CD14-positive monocyte (primary cell): ENCODE results near the gene IL1RAPL1. TPM values are rescaled to one million over a fixed set of nuclear protein-coding genes. Genes with fewer than 3 reads are reported as not detected.

Experiments used
- DNase-seq, 3 donors: peaks; one replicate each; pipeline ENCODE4 v3.0.0-alpha.2; 2011 to 2022
- H2AFZ ChIP-seq: 2 replicates; pipeline ENCODE4 v1.6.0; 2012; ENCODE audit warnings: mild to moderate bottlenecking, low read depth, low read length, inconsistent platforms; ENCODE audit not compliant: insufficient read depth, poor library complexity, severe bottlenecking
- H3K27ac ChIP-seq, 2 donors: 1 replicate in 1 of 2; 2 replicates in 1 of 2; pipeline ENCODE4 v1.5.1; 2012 to 2013; ENCODE audit warnings: low read length in 2 of 2, control low read depth in 1 of 2, inconsistent platforms in 1 of 2, low read depth in 1 of 2, mild to moderate bottlenecking in 1 of 2
- H3K27me3 ChIP-seq, 2 donors: one replicate each; pipeline versions ENCODE4 v1.6.0 to v1.6.1; 2011 to 2013; ENCODE audit warnings: low read length in 2 of 2; ENCODE audit not compliant: control insufficient read depth in 2 of 2, insufficient read depth in 2 of 2
- H3K36me3 ChIP-seq, 2 donors: replicated peaks in 1 of 2; 1 replicate in 1 of 2; 2 replicates in 1 of 2; pipeline versions ENCODE4 v1.5.1 to v1.6.1; 2012 to 2013; ENCODE audit warnings: low read length in 2 of 2, control low read depth in 1 of 2, inconsistent platforms in 1 of 2, mild to moderate bottlenecking in 1 of 2; ENCODE audit not compliant: insufficient read depth in 2 of 2, control insufficient read depth in 1 of 2
- H3K4me1 ChIP-seq, 2 donors: 1 replicate in 1 of 2; 2 replicates in 1 of 2; pipeline versions ENCODE4 v1.5.1 to v1.6.1; 2012 to 2013; ENCODE audit warnings: low read length in 2 of 2, control low read depth in 1 of 2, inconsistent platforms in 1 of 2, mild to moderate bottlenecking in 1 of 2, moderate library complexity in 1 of 2; ENCODE audit not compliant: insufficient read depth in 2 of 2, control insufficient read depth in 1 of 2
- H3K4me2 ChIP-seq: replicated peaks from 2 replicates; pipeline ENCODE3; 2012; ENCODE audit warnings: low read length, moderate library complexity, mild to moderate bottlenecking; ENCODE audit not compliant: poor library complexity, severe bottlenecking; ENCODE audit errors: extremely low read depth
- H3K4me3 ChIP-seq, 3 experiments: fragments of 200-600 bp in 1 of 3; sonication (generic) in 1 of 3; replicated peaks in 1 of 3; 1 replicate in 2 of 3; 2 replicates in 1 of 3; pipeline ENCODE4 v1.5.1; 2011 to 2013; ENCODE audit warnings: low read length in 3 of 3, mild to moderate bottlenecking in 3 of 3, control low read depth in 2 of 3, low read depth in 2 of 3, inconsistent platforms in 1 of 3, moderate library complexity in 1 of 3
- H3K79me2 ChIP-seq: 2 replicates; pipeline ENCODE4 v1.6.0; 2012; ENCODE audit warnings: mild to moderate bottlenecking, control low read depth, inconsistent platforms, low read length, moderate library complexity; ENCODE audit not compliant: insufficient read depth
- H3K9ac ChIP-seq: 2 replicates; pipeline ENCODE4 v1.6.0; 2017; ENCODE audit warnings: low read length, mild to moderate bottlenecking; ENCODE audit not compliant: insufficient read depth, poor library complexity, severe bottlenecking
- H3K9me3 ChIP-seq, 2 donors: replicated peaks in 1 of 2; 1 replicate in 1 of 2; 2 replicates in 1 of 2; pipeline versions ENCODE4 v1.5.1 to v1.6.1; 2012 to 2013; ENCODE audit warnings: low read length in 2 of 2, control low read depth in 1 of 2; ENCODE audit not compliant: control insufficient read depth in 1 of 2, insufficient read depth in 1 of 2
- H4K20me1 ChIP-seq: 2 replicates; pipeline ENCODE4 v1.6.0; 2012; ENCODE audit warnings: mild to moderate bottlenecking, low read length, control low read depth, moderate library complexity; ENCODE audit not compliant: insufficient read depth
- H3K27ac Mint-ChIP-seq, 7 donors: one replicate each; pipeline ENCODE4 v1.8.0; 2020; ENCODE audit warnings: mild to moderate bottlenecking in 7 of 7, mixed read lengths in 7 of 7, moderate library complexity in 6 of 7, inconsistent platforms in 2 of 7
- H3K27me3 Mint-ChIP-seq, 3 donors: one replicate each; pipeline ENCODE4 v1.8.0; 2021 to 2022; ENCODE audit warnings: low read depth in 3 of 3, mild to moderate bottlenecking in 3 of 3, mixed read lengths in 3 of 3, moderate library complexity in 3 of 3, inconsistent platforms in 1 of 3
- H3K36me3 Mint-ChIP-seq, 2 donors: one replicate each; pipeline ENCODE4 v1.8.0; 2020; ENCODE audit warnings: mixed read lengths in 2 of 2, inconsistent platforms in 1 of 2, mild to moderate bottlenecking in 1 of 2
- H3K4me1 Mint-ChIP-seq: one replicate; pipeline ENCODE4 v1.8.0; 2020; ENCODE audit warnings: mild to moderate bottlenecking, mixed read lengths
- H3K4me3 Mint-ChIP-seq, 2 donors: one replicate each; pipeline ENCODE4 v1.8.0; 2020; ENCODE audit warnings: mild to moderate bottlenecking in 2 of 2, mixed read lengths in 2 of 2, moderate library complexity in 1 of 2
- H3K9me3 Mint-ChIP-seq, 7 donors: one replicate each; pipeline ENCODE4 v1.8.0; 2020 to 2022; ENCODE audit warnings: mixed read lengths in 7 of 7, mild to moderate bottlenecking in 6 of 7, moderate library complexity in 6 of 7, inconsistent platforms in 2 of 7
- WGBS: methylation state at CpG from one replicate; pipeline ENCODE4 v1.1.5; 2013; ENCODE audit warnings: missing lambda C conversion rate; ENCODE audit not compliant: insufficient coverage; 5-methylcytosine and 5-hydroxymethylcytosine counted together
- intact Hi-C, 2 donors: fragments of 100-400 bp; cut with micrococcal nuclease; formaldehyde crosslinking; loops; one replicate each; pipeline versions ENCODE4 v1.15.0 to v1.15.1; 2023
- polyA plus RNA-seq, 3 donors: library from polyadenylated mRNA; depleted of rRNA in 1 of 3; unstranded in 2 of 3; stranded (reverse) in 1 of 3; fragments of 300-500 nt in 2 of 3; fragments of >200 nt in 1 of 3; fragmentation: Illumina TruSeq in 2 of 3; gene quantifications; 1 replicate in 2 of 3; 2 replicates in 1 of 3; pipeline ENCODE4 v1.2.3, GENCODE V29; 2012 to 2021
- TF ChIP-seq, protein P1 (sequence below): fragments of 200-600 bp; IDR thresholded peaks from one replicate; pipeline ENCODE4 v1.8.0; 2022; ENCODE audit warnings: antibody characterized with exemption, mild to moderate bottlenecking

Gene IL1RAPL1
- polyA plus RNA-seq, 3 donors, result not detected

DNA sequence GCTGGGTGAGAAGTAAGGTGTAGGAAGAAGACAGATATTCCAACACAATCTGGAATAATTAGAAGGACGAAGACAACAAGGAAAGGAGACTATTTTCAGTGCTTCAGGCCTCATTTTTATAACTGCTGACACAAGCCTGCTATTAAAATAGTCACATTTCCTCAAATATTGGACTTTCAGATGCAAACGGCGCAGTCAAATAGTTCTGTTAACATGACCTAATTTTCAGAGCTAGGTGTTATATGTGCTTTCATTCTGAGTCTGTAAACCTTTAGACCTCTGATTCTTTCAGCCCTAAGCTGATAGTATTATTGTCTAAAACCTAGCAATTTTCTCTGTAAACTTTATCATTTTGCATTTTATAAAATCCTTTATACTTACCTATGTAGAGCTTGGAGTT, 261.5 kb downstream of the IL1RAPL1 start:
- Mint-ChIP-seq H3K36me3 (no peaks in the 10 kb centered on the region), H3K4me3 (no peak overlapping the region), H3K27me3 (no peaks in the 10 kb centered on the region), H3K4me1 (no peaks in the 10 kb centered on the region), H3K27ac (no peak overlapping the region), H3K9me3 (peaks cover 0 to 1% (median 0%) of the 10 kb centered on the region in 7 donors)
- WGBS, result no CpG with 5 or more reads among the region's 3 CpGs
- DNase-seq, result no peak
- Histone ChIP-seq H3K4me2 (no peak overlapping the region), H2AFZ (no peak overlapping the region), H3K36me3 (no peaks in the 10 kb centered on the region), H3K27me3 (no peaks in the 10 kb centered on the region), H3K9me3 (no peaks in the 10 kb centered on the region), H3K79me2 (no peaks in the 10 kb centered on the region), H3K27ac (no peak overlapping the region), H4K20me1 (no peaks in the 10 kb centered on the region), H3K4me3 (no peak overlapping the region), H3K9ac (no peak overlapping the region), H3K4me1 (no peaks in the 10 kb centered on the region)
- TF ChIP-seq, protein P1, sequence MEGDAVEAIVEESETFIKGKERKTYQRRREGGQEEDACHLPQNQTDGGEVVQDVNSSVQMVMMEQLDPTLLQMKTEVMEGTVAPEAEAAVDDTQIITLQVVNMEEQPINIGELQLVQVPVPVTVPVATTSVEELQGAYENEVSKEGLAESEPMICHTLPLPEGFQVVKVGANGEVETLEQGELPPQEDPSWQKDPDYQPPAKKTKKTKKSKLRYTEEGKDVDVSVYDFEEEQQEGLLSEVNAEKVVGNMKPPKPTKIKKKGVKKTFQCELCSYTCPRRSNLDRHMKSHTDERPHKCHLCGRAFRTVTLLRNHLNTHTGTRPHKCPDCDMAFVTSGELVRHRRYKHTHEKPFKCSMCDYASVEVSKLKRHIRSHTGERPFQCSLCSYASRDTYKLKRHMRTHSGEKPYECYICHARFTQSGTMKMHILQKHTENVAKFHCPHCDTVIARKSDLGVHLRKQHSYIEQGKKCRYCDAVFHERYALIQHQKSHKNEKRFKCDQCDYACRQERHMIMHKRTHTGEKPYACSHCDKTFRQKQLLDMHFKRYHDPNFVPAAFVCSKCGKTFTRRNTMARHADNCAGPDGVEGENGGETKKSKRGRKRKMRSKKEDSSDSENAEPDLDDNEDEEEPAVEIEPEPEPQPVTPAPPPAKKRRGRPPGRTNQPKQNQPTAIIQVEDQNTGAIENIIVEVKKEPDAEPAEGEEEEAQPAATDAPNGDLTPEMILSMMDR, result no peak
- intact Hi-C loops, result no loop called here

DNA sequence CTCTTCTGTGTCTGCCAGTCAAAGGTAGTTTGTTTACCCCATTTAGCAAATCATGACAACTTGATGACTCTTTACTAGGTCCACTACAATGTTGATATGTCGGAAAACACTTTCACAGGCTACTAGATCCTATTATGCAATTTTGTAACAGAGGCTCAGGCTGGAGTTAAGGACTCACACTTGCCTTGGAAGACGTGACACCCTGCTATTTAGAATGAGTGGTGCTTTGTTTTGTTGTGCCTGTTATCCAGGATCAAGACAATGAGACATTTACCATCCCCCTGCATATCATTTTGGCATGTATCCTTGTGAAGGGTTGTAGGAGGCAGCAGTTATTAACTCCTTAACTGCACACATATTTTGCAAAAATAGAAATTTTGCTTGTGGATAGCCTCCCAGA, 263.7 kb downstream of the IL1RAPL1 start:
- no CpG with 5 or more reads among the region's 2 CpGs for WGBS
- H3K27me3 Mint-ChIP-seq, result no peaks in the 10 kb centered on the region
- no peaks in the 10 kb centered on the region for H3K36me3 Mint-ChIP-seq

More for the DNA sequence above, 263.7 kb downstream of the IL1RAPL1 start:
- Histone ChIP-seq H3K79me2 (no peaks in the 10 kb centered on the region), H3K36me3 (no peaks in the 10 kb centered on the region), H2AFZ (no peak overlapping the region), H3K4me1 (no peaks in the 10 kb centered on the region), H3K4me3 (no peak overlapping the region), H3K4me2 (no peak overlapping the region), H4K20me1 (no peaks in the 10 kb centered on the region), H3K9ac (no peak overlapping the region), H3K9me3 (no peaks in the 10 kb centered on the region), H3K27ac (no peak overlapping the region), H3K27me3 (no peaks in the 10 kb centered on the region)
- H3K9me3 Mint-ChIP-seq, result peaks cover 0 to 3% (median 1%) of the 10 kb centered on the region in 7 donors
- no peaks in the 10 kb centered on the region for H3K4me1 Mint-ChIP-seq
- no peak overlapping the region for H3K27ac Mint-ChIP-seq
- DNase-seq, result no peak
- TF ChIP-seq, protein P1, result no peak
- intact Hi-C loops, result no loop called here
- H3K4me3 Mint-ChIP-seq, result no peak overlapping the region
